Measurements from ENCODE around the gene TDP2.

DNA sequence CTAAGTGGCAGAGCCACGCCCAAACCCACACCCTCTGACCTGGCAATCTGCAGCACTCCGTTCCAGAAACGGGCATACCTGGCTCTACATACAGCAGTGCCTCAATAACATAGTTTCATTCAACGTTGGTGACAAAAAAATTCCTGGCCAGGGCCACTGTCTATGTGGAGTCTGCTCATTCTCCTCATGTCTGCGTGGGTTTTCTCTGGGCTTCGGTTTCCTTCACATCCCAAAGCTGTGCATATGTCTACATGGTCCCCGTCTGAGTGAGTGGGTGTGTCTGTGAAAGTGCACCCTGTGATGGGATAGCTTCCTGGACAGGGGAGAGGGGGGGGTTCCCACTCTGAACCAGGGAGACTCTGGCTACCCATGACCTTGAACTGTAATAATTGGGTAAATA lies 22.8 kb downstream of the TDP2 start:
- TF ChIP-seq, protein P1, sequence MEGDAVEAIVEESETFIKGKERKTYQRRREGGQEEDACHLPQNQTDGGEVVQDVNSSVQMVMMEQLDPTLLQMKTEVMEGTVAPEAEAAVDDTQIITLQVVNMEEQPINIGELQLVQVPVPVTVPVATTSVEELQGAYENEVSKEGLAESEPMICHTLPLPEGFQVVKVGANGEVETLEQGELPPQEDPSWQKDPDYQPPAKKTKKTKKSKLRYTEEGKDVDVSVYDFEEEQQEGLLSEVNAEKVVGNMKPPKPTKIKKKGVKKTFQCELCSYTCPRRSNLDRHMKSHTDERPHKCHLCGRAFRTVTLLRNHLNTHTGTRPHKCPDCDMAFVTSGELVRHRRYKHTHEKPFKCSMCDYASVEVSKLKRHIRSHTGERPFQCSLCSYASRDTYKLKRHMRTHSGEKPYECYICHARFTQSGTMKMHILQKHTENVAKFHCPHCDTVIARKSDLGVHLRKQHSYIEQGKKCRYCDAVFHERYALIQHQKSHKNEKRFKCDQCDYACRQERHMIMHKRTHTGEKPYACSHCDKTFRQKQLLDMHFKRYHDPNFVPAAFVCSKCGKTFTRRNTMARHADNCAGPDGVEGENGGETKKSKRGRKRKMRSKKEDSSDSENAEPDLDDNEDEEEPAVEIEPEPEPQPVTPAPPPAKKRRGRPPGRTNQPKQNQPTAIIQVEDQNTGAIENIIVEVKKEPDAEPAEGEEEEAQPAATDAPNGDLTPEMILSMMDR (conservative IDR thresholded peaks at IDR 0.05; ENCODE audit: low read length): no peak
- no peak for TF ChIP-seq EZH2phosphoT487 (IDR thresholded peaks at IDR 0.05; ENCODE audit: borderline replicate concordance)
